IMR-90 (cell line): ENCODE measurements around the gene ACTN2. TPM values are rescaled to one million over a fixed set of nuclear protein-coding genes. Genes with fewer than 3 reads are reported as not detected.

ENCODE experiments used
- ATAC-seq: fragments of 200-7000 bp; cut with Tn5 transposase; 2 replicates; pipeline ENCODE4 v1.9.1; 2020; ENCODE audit warnings: low read depth, mild to moderate bottlenecking, moderate library complexity
- BruUV-seq: library from RNA; stranded (reverse); fragments of 400-500 nt; replicated peaks from 2 replicates; lab custom pipeline; 2021; lab: Mats Ljungman, UMichigan
- CTCF ChIA-PET: fragments of 300-600 bp; formaldehyde crosslinking; extraction: SDS; loops from one replicate; lab custom pipeline; 2021; ENCODE audit warnings: antibody characterized with exemption; lab: Yijun Ruan, JAX
- POLR2A ChIA-PET: fragments of 300-600 bp; sonication (Branson Sonifier 250); formaldehyde crosslinking; loops from one replicate; lab custom pipeline; 2022; ENCODE audit warnings: antibody characterized with exemption; ENCODE audit not compliant: unreplicated experiment; lab: Charles Lee
- DNase-seq: peaks from one replicate; pipeline ENCODE4 v3.0.0; 2013
- H2AFZ ChIP-seq: replicated peaks from 2 replicates; pipeline ENCODE3; 2013; ENCODE audit warnings: low read length, mild to moderate bottlenecking; ENCODE audit not compliant: poor library complexity
- H2AK5ac ChIP-seq: 2 replicates; pipeline ENCODE4 v1.6.1; 2013; ENCODE audit warnings: low read depth, low read length, inconsistent platforms
- H2AK9ac ChIP-seq: replicated peaks from 2 replicates; pipeline ENCODE3; 2013; ENCODE audit warnings: mild to moderate bottlenecking, low read depth, low read length, moderate library complexity; ENCODE audit not compliant: poor library complexity
- H2BK120ac ChIP-seq: 2 replicates; pipeline ENCODE4 v1.6.1; 2013; ENCODE audit warnings: low read depth, low read length, inconsistent platforms
- H2BK15ac ChIP-seq: 3 replicates; pipeline ENCODE4 v1.6.1; 2013; ENCODE audit warnings: low read depth, low read length, inconsistent platforms
- H2BK20ac ChIP-seq: 2 replicates; pipeline ENCODE4 v1.6.1; 2013; ENCODE audit warnings: low read depth, mild to moderate bottlenecking, inconsistent platforms, low read length, moderate library complexity
- H2BK5ac ChIP-seq: 2 replicates; pipeline ENCODE4 v1.6.1; 2013; ENCODE audit warnings: mild to moderate bottlenecking, low read depth, low read length, inconsistent platforms; ENCODE audit not compliant: poor library complexity, severe bottlenecking
- H3K14ac ChIP-seq: replicated peaks from 2 replicates; pipeline ENCODE4 v1.6.1; 2013; ENCODE audit warnings: low read depth, low read length, inconsistent platforms
- H3K18ac ChIP-seq: 2 replicates; pipeline ENCODE4 v1.6.1; 2013; ENCODE audit warnings: low read depth, low read length, control low read depth
- H3K23ac ChIP-seq: 2 replicates; pipeline ENCODE4 v1.6.1; 2013; ENCODE audit warnings: low read depth, low read length, inconsistent platforms
- H3K27ac ChIP-seq: 2 replicates; pipeline ENCODE4 v1.5.1; 2013; ENCODE audit warnings: mild to moderate bottlenecking, control low read depth, low read length; ENCODE audit not compliant: insufficient read depth
- H3K27me3 ChIP-seq: 2 replicates; pipeline ENCODE4 v1.6.1; 2013; ENCODE audit warnings: low read length; ENCODE audit not compliant: control insufficient read depth, insufficient read depth
- H3K36me3 ChIP-seq: 2 replicates; pipeline ENCODE4 v1.6.1; 2013; ENCODE audit warnings: low read length, mixed read lengths; ENCODE audit not compliant: control insufficient read depth, insufficient read depth
- H3K4ac ChIP-seq: 2 replicates; pipeline ENCODE4 v1.6.1; 2013; ENCODE audit warnings: low read depth, low read length, inconsistent platforms
- H3K4me1 ChIP-seq: 2 replicates; pipeline ENCODE4 v1.6.1; 2013; ENCODE audit warnings: low read length, mixed read lengths; ENCODE audit not compliant: control insufficient read depth, insufficient read depth
- H3K4me2 ChIP-seq: 2 replicates; pipeline ENCODE4 v1.6.1; 2013; ENCODE audit warnings: low read depth, mild to moderate bottlenecking, control low read depth, low read length, moderate library complexity
- H3K4me3 ChIP-seq: 2 replicates; pipeline ENCODE4 v1.5.1; 2013; ENCODE audit warnings: low read depth, mild to moderate bottlenecking, control low read depth, low read length, moderate library complexity; ENCODE audit not compliant: insufficient read depth
- H3K56ac ChIP-seq: 2 replicates; pipeline ENCODE4 v1.6.1; 2013; ENCODE audit warnings: low read length, inconsistent platforms; ENCODE audit not compliant: insufficient read depth; ENCODE audit errors: extremely low read depth
- H3K79me1 ChIP-seq, 2 experiments: 2 replicates each; pipeline ENCODE4 v1.6.1; 2013; ENCODE audit warnings: low read length in 2 of 2, inconsistent platforms in 1 of 2, low read depth in 1 of 2
- H3K9ac ChIP-seq: 2 replicates; pipeline ENCODE4 v1.6.1; 2013; ENCODE audit warnings: low read depth, low read length, control low read depth
- H3K9me1 ChIP-seq: 2 replicates; pipeline ENCODE4 v1.6.1; 2013; ENCODE audit warnings: low read length, inconsistent platforms; ENCODE audit not compliant: insufficient read depth
- H3K9me3 ChIP-seq: 2 replicates; pipeline ENCODE4 v1.6.1; 2013; ENCODE audit warnings: low read length; ENCODE audit not compliant: control insufficient read depth, insufficient read depth
- H4K20me1 ChIP-seq: 2 replicates; pipeline ENCODE4 v1.6.1; 2013; ENCODE audit warnings: low read length, inconsistent platforms; ENCODE audit not compliant: insufficient read depth
- H4K5ac ChIP-seq: 2 replicates; pipeline ENCODE4 v1.6.1; 2013; ENCODE audit warnings: mild to moderate bottlenecking, low read depth, low read length, control low read depth
- H4K8ac ChIP-seq, 2 experiments: 2 replicates each; pipeline ENCODE4 v1.6.1; 2013; ENCODE audit warnings: low read depth in 2 of 2, low read length in 2 of 2, control low read depth in 1 of 2, inconsistent platforms in 1 of 2
- H4K91ac ChIP-seq: 2 replicates; pipeline ENCODE4 v1.6.1; 2013; ENCODE audit warnings: low read depth, low read length, inconsistent platforms; ENCODE audit not compliant: insufficient read depth
- BHLHE40 ChIP-seq: fragments of 150-350 bp; IDR thresholded peaks from 2 replicates; pipeline ENCODE4 v1.6.1; 2016; ENCODE audit warnings: mild to moderate bottlenecking, low read depth, low read length
- CTCF ChIP-seq: conservative IDR thresholded peaks from 2 replicates; pipeline ENCODE4 v1.5.1; 2012; ENCODE audit warnings: mild to moderate bottlenecking, low read depth, low read length, improper control_type of control experiment
- MAFK ChIP-seq: IDR thresholded peaks from 2 replicates; pipeline ENCODE4 v1.6.1; 2012; ENCODE audit warnings: low read depth, low read length, improper control_type of control experiment
- NFE2L2 ChIP-seq: fragments of 150-350 bp; IDR thresholded peaks from 2 replicates; pipeline ENCODE4 v1.6.1; 2016; ENCODE audit warnings: low read depth, mild to moderate bottlenecking, low read length
- WGBS, 2 experiments: methylation state at CpG; one replicate each; pipeline versions ENCODE4 v1.1.5 to v1.1.7; 2013; ENCODE audit warnings: missing lambda C conversion rate in 2 of 2; ENCODE audit not compliant: insufficient read length in 1 of 2; ENCODE audit errors: extremely low coverage in 2 of 2; 5-methylcytosine and 5-hydroxymethylcytosine counted together
- dilution Hi-C: fragments of 300-500 bp; cut with HindIII; formaldehyde crosslinking; loops from one replicate; pipeline ENCODE4 v1.14.3; 2018; ENCODE audit warnings: low sequenced_read_pairs; ENCODE audit not compliant: unreplicated experiment
- in situ Hi-C: fragments of 300-500 bp; cut with MboI; formaldehyde crosslinking; loops from 3 replicates; pipeline ENCODE4 v1.14.3; 2019; ENCODE audit warnings: low sequenced_read_pairs, inconsistent platforms, mixed read lengths
- intact Hi-C: fragments of 100-400 bp; cut with micrococcal nuclease; formaldehyde crosslinking; loops from 2 replicates; pipeline ENCODE4 v1.10.0; 2022
- polyA plus RNA-seq, 3 experiments: library from polyadenylated mRNA; depleted of rRNA; stranded (reverse); fragments of >200 nt; gene quantifications; 2 replicates each; pipeline ENCODE4 v1.2.3, GENCODE V29; 2012; ENCODE audit warnings: low replicate concordance in 1 of 3
- total RNA-seq: library from RNA; depleted of rRNA; stranded (reverse); fragments of >200 nt; gene quantifications from 2 replicates; pipeline ENCODE4 v1.2.3, GENCODE V29; 2012

ACTN2 gene
- total and polyA plus RNA-seq, 2 of the 4 experiments (the other 2 are of a cell fraction): under 0.01 TPM; not detected in 1

DNA sequence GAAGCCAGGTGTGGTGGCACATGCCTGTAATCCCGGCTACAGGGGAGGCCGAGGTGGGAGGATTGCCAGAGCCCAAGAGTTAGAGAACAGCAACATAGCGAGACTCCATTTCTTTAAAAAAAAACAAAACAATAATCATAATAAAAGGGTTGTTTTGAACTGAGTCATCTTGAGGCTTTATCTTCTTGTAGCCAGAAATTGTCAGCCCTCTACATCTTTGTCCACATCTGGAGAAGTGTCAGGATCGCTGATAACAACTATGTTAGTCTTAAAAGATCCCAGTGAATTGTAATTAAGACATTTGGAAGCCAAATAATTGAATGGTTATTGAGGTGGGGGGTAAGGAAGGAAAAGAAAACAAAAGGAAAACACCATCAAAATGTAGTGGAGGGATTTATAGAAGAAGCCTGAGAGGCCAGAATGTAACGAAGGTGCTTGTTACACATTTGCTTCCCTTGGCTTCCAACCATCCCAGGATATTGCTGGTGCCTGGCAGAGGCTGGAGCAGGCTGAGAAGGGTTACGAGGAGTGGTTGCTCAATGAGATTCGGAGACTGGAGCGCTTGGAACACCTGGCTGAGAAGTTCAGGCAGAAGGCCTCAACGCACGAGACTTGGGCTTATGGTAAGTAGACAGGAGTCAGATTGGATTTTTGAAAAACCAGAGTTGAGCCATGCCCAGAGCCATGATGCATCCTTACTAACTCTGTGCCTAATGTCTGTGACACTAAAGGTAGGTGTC is 56.3 kb downstream of the ACTN2 start:
- in situ Hi-C loops (no loop called here), dilution Hi-C loops (no loop called here), intact Hi-C loops (no loop called here)
- no peaks in the 10 kb centered on the region for H3K79me1 ChIP-seq
- H3K23ac ChIP-seq: no peak overlapping the region
- H3K56ac ChIP-seq: no peak overlapping the region
- H3K9me1 ChIP-seq: no peaks in the 10 kb centered on the region
- no peak overlapping the region for H3K18ac ChIP-seq
- H3K4me1 ChIP-seq: no peaks in the 10 kb centered on the region
- H2BK5ac ChIP-seq: no peak overlapping the region
- no peak overlapping the region for H4K5ac ChIP-seq
- H2BK20ac ChIP-seq: no peak overlapping the region
- peaks cover 3% of the 10 kb centered on the region for H3K9me3 ChIP-seq
- no peak overlapping the region for H2AFZ ChIP-seq
- H3K14ac ChIP-seq: no peak overlapping the region
- no peak overlapping the region for H3K9ac ChIP-seq
- TF ChIP-seq MAFK (no peak), NFE2L2 (no peak), BHLHE40 (no peak), CTCF (no peak)
- no TSS peak for BruUV-seq
- ATAC-seq: no peak
- no peaks in the 10 kb centered on the region for H3K36me3 ChIP-seq
- no peaks in the 10 kb centered on the region for H4K20me1 ChIP-seq
- H2BK15ac ChIP-seq: no peak overlapping the region
- CTCF ChIA-PET: no interaction called here
- H3K4me2 ChIP-seq: no peak overlapping the region
- POLR2A ChIA-PET: no interaction called here
- DNase-seq: no peak
- H2AK9ac ChIP-seq: no peak overlapping the region
- WGBS, 2 experiments: 81% methylated on average over 5 of the region's 10 CpGs; no CpG with 5 or more reads in 1 of the 2 experiments
- no peak overlapping the region for H4K8ac ChIP-seq
- H3K4me3 ChIP-seq: no peak overlapping the region
- no peak overlapping the region for H3K27ac ChIP-seq
- no peak overlapping the region for H2AK5ac ChIP-seq
- no peaks in the 10 kb centered on the region for H3K27me3 ChIP-seq
- no peak overlapping the region for H3K4ac ChIP-seq
- H4K91ac ChIP-seq: no peak overlapping the region
- H2BK120ac ChIP-seq: no peak overlapping the region
